Mucosa of rectum (tissue), 2 donors: ENCODE data around the gene XYLT1.

Experiments used
- H3K27ac ChIP-seq, 2 donors: one replicate each; pipeline ENCODE4 v1.7.0; 2013; ENCODE audit warnings: inconsistent platforms in 2 of 2, low read depth in 2 of 2, low read length in 2 of 2
- H3K27me3 ChIP-seq, 2 donors: one replicate each; pipeline ENCODE4 v1.7.0; 2013; ENCODE audit warnings: low read length in 2 of 2; ENCODE audit not compliant: control insufficient read depth in 2 of 2, insufficient read depth in 2 of 2
- H3K36me3 ChIP-seq, 2 donors: one replicate each; pipeline ENCODE4 v1.7.0; 2013; ENCODE audit warnings: low read length in 2 of 2; ENCODE audit not compliant: control insufficient read depth in 2 of 2, insufficient read depth in 2 of 2
- H3K4me1 ChIP-seq, 2 donors: one replicate each; pipeline ENCODE4 v1.7.0; 2013; ENCODE audit warnings: low read length in 2 of 2, mild to moderate bottlenecking in 1 of 2; ENCODE audit not compliant: control insufficient read depth in 2 of 2, insufficient read depth in 2 of 2
- H3K4me3 ChIP-seq, 2 donors: one replicate each; pipeline ENCODE4 v1.7.0; 2013; ENCODE audit warnings: low read length in 2 of 2
- H3K9ac ChIP-seq, 2 donors: one replicate each; pipeline ENCODE4 v1.7.0; 2013; ENCODE audit warnings: low read length in 2 of 2, low read depth in 1 of 2, mild to moderate bottlenecking in 1 of 2
- H3K9me3 ChIP-seq, 2 donors: one replicate each; pipeline ENCODE4 v1.7.0; 2013; ENCODE audit warnings: low read length in 2 of 2; ENCODE audit not compliant: control insufficient read depth in 2 of 2
- donor health status: healthy.
- donor health status: Normal muscosa, but diverticular disease.

XYLT1 gene

DNA sequence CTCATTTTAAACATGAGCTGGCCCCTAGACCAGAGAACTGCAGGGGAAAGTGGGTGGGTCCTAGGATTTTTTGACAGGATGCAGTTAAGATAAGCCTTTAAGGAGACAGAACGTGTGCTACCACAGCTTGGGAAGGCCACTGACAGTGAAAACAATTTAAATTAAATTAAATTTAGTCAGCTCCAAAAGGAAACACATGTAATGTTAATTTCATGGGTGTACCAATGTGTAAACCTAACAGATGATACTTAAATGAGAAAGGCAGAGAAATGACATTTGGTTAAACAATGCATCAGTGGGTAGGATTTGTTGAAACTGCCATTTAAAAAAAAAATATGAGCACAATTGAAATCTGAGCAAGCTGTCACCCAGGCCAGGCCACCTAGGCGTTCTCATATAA is 250.8 kb downstream of the XYLT1 start:
- no peak overlapping the region for H3K27ac ChIP-seq
- H3K27me3 ChIP-seq, result no peaks in the 10 kb centered on the region
- H3K36me3 ChIP-seq, result no peaks in the 10 kb centered on the region
- H3K9ac ChIP-seq, result no peak overlapping the region
- H3K4me3 ChIP-seq, result no peak overlapping the region
- no peaks in the 10 kb centered on the region for H3K9me3 ChIP-seq
- peaks cover 0 to 5% of the 10 kb centered on the region in 2 donors for H3K4me1 ChIP-seq

DNA sequence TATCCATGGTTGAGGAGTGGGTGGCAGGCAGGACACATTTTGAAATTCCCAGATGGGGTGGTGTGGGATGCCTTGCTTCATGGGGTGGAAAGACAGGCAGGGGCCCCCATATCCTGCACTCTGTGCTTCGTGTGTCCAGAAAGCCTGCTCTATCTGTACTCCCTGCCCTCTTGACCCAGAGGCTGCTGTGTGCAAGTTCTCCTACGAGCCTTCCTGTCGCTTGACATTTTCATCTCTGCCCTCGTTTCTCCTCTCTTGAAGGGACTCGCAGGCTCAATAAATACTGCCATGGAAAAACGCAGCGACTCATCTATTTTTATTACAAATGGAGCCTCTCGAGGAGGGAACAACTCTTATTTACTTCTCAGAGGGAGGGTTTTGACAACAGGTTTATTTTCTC is 254.8 kb downstream of the XYLT1 start:
- H3K4me1 ChIP-seq, result no peaks in the 10 kb centered on the region
- no peaks in the 10 kb centered on the region for H3K36me3 ChIP-seq
- no peak overlapping the region for H3K4me3 ChIP-seq
- H3K9me3 ChIP-seq, result no peaks in the 10 kb centered on the region
- no peak overlapping the region for H3K27ac ChIP-seq
- no peak overlapping the region for H3K9ac ChIP-seq
- H3K27me3 ChIP-seq, result no peaks in the 10 kb centered on the region

DNA sequence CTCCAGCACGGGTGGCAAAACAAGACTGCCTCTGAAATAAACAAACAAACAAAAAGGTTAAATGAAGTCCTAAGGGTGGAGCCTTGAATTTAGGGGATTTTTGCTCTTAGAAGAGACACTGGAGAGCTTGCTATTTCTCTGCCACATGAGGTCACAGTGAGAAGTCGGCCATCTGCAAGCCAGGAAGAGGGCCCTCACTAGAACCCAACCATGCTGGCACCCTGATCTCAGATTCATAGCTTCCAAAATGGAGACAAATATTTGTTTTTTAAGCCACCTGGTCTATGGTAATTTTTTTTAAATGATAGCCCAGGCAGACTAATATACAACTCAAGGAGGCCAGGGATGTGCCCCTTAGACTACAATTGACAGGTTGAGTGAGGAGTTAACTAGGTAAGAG is 255.5 kb downstream of the XYLT1 start:
- H3K9ac ChIP-seq, result no peak overlapping the region
- no peaks in the 10 kb centered on the region for H3K9me3 ChIP-seq
- H3K4me3 ChIP-seq, result no peak overlapping the region
- no peaks in the 10 kb centered on the region for H3K4me1 ChIP-seq
- H3K27me3 ChIP-seq, result no peaks in the 10 kb centered on the region
- H3K36me3 ChIP-seq, result no peaks in the 10 kb centered on the region
- no peak overlapping the region for H3K27ac ChIP-seq

DNA sequence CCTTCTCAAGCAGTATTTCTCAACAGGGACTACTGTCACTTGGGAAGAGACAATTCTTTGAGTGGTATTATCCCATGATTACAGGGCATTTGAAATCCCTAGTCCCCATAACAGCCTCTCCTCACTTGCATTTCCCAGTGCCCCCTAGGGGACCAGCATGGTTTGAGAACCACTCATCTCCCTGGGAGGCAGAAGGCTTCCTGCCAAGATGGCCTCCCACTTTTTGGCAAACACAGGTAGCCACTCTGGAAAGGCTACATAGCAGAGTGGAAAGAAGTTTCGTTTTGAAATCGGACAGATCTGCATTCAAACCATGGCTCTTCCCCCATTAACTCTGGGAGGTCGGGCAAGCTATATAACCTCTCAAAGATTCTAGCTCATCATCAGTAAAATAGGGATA is 256.8 kb downstream of the XYLT1 start:
- no peaks in the 10 kb centered on the region for H3K27me3 ChIP-seq
- H3K27ac ChIP-seq, result no peak overlapping the region
- H3K9ac ChIP-seq, result no peak overlapping the region
- H3K4me3 ChIP-seq, result no peak overlapping the region
- no peaks in the 10 kb centered on the region for H3K4me1 ChIP-seq
- H3K36me3 ChIP-seq, result no peaks in the 10 kb centered on the region
- no peaks in the 10 kb centered on the region for H3K9me3 ChIP-seq

DNA sequence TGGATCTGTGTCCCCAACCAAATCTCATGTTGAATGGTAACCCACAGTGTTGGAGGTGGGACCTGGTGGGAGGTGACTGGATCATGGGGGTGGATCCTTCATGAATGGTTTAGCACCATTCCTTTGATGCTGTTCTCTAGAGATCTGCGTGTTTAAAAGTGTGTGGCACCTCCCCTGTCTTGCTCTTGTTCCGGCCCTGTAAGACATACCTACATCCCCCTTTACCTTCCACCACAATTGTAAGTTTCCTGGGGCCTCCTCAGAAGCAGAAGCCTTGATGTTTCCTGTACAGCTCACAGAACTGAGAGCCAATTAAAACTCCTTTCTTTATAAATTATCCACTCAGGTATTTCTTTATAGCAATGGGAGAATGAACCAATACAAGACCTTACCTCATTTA is 257.7 kb downstream of the XYLT1 start:
- Histone ChIP-seq H3K9ac (no peak overlapping the region), H3K27me3 (no peaks in the 10 kb centered on the region), H3K4me3 (no peak overlapping the region), H3K36me3 (no peaks in the 10 kb centered on the region), H3K27ac (no peak overlapping the region), H3K9me3 (no peaks in the 10 kb centered on the region), H3K4me1 (no peaks in the 10 kb centered on the region)

DNA sequence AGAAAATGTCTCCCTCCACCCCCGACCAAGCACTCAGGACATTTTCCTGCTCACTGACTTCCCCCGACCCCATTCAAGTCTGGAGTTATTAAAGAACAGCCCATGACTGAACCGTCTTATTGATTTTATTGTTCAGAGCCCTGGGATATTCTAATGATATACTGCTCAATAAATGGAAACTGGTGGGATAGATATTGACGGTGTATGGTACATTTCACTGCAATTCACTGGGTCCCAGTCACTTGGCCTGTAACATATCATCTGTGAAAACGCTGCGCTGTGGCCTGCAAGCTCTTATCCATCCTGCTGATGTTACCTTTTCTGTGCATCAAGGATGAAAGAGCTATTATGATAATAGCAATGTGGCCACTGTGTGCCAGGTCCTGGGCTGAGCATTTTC is 258.2 kb downstream of the XYLT1 start:
- Histone ChIP-seq H3K27me3 (no peaks in the 10 kb centered on the region), H3K4me3 (no peak overlapping the region), H3K4me1 (no peaks in the 10 kb centered on the region), H3K9me3 (no peaks in the 10 kb centered on the region), H3K9ac (no peak overlapping the region), H3K36me3 (no peaks in the 10 kb centered on the region), H3K27ac (no peak overlapping the region)

DNA sequence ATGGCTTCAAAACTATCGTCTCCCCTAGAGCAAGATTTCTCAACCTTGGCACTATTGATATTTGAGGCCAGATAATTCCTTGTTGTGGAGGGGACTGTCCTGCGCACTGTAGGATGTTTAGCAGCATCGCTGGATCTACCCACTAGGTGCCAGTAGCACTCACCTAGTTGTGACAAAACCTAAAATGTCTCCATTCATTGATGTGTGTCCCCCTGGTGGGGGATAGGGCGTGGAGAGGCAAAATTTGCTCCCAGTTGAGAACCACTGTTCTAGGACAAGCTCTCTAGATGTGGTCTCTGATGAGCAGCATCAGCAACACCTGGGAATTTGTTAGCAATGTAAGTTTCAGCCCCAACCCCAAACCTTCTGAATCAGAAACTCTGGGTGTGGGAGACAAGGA is 259.0 kb downstream of the XYLT1 start:
- Histone ChIP-seq H3K9ac (no peak overlapping the region), H3K4me1 (no peaks in the 10 kb centered on the region)

DNA sequence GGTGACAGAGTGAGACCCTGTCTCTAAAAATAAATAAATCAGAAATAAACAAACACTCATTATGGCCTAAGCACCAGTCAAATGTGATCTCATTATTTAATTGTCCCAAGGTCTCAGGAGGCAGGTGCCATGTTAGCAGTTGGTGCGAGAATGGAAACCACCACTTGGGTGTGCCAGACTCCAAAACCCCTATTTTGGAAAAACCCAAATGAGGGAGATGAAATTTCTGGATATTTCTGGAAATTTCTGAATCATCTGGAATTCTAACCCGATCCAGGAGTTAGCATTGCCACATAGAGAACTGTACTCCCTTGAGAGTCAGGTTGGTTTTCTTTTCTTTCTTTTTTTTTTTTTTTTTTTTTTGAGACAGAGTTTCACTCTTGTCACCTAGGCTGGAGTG is 264.0 kb downstream of the XYLT1 start:
- no peak overlapping the region for H3K4me3 ChIP-seq
- H3K36me3 ChIP-seq, result no peaks in the 10 kb centered on the region
- no peaks in the 10 kb centered on the region for H3K4me1 ChIP-seq
- no peak overlapping the region for H3K9ac ChIP-seq
- no peaks in the 10 kb centered on the region for H3K9me3 ChIP-seq
- no peaks in the 10 kb centered on the region for H3K27me3 ChIP-seq
- no peak overlapping the region for H3K27ac ChIP-seq

More for the DNA sequence above, 259.0 kb downstream of the XYLT1 start:
- Histone ChIP-seq H3K4me3 (no peak overlapping the region), H3K9me3 (no peaks in the 10 kb centered on the region), H3K27ac (no peak overlapping the region), H3K36me3 (no peaks in the 10 kb centered on the region), H3K27me3 (no peaks in the 10 kb centered on the region)

DNA sequence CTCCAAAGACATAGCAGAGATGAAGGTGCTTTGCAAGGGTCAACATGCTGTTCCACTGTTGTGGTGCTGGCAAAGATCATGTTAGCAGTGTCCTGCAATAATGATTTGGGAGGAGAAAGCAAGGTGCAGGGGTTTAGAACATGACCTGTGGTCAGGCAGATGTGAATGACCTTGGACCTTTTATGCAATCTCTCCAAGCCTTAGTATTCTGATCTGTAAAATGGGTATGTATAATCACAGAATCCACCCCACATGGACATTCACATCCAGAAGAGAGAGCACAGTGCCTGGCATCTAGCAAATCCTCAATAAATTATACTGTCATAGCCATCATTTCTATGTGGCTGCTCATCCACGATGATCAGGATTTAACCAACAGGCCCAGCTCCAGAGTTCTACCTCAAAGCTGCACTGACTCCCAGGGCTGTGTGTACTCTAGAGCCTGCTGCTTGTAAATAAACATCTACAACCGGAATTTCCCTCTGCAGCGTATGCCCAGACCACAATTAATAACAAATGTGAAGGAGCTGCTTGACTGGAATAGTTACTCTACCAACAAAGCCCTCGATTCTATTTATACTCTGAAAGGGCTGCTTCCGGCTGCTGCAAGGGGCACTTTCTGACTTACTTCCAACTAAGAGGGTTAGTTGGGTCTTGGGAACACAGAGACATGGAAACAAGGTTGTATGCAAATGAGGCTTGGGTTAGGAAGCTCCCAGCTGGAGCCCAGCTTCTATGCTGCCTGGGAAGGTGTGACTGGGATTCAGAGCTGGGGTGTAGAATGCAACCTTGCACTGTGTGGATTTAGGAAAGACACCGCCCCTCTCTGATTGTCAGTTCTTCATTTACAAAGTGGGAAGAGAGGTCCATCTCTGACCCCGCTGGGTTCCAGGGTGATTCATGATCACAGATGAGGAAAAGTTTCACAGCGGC is 265.2 kb downstream of the XYLT1 start:
- Histone ChIP-seq H3K9me3 (no peaks in the 10 kb centered on the region), H3K36me3 (peaks cover 0 to 2% of the 10 kb centered on the region in 2 donors), H3K27ac (no peak overlapping the region), H3K4me1 (no peaks in the 10 kb centered on the region), H3K9ac (no peak overlapping the region), H3K27me3 (no peaks in the 10 kb centered on the region), H3K4me3 (no peak overlapping the region)

DNA sequence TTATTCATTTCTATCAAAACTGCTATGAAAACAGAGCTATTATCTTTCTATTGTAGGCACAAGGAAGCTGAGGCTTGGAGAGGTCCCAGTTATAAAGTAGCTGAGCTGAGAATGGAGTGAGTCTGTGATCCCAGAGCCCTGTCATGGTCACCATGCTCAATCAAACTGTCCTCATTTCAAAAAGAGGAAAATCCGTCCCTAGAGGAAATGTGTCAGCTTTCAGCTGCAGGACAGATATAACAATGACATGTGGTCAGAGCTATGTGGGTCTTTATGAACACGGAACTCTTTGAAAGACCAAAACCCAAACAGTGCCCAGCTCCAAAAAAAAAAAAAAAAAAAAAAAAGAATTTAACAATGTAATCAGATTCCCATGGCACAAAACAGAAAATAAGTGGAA is 266.1 kb downstream of the XYLT1 start:
- Histone ChIP-seq H3K27me3 (no peaks in the 10 kb centered on the region), H3K36me3 (peaks cover 5% of the 10 kb centered on the region in 2 donors), H3K9me3 (no peaks in the 10 kb centered on the region), H3K4me1 (no peaks in the 10 kb centered on the region), H3K9ac (no peak overlapping the region), H3K27ac (no peak overlapping the region), H3K4me3 (no peak overlapping the region)
